PC-9 (cell line): ENCODE measurements around the gene KCNJ15. TPM values are rescaled to one million over a fixed set of nuclear protein-coding genes. Genes with fewer than 3 reads are reported as not detected.

ENCODE experiments used
- BruUV-seq: library from RNA; stranded (reverse); fragments of 400-500 nt; replicated peaks from 2 replicates; lab custom pipeline; 2021; lab: Mats Ljungman, UMichigan
- CTCF ChIA-PET: fragments of 300-600 bp; sonication (Branson Sonifier 250); formaldehyde crosslinking; loops from one replicate; lab custom pipeline; 2022; ENCODE audit warnings: antibody characterized with exemption; lab: Charles Lee
- POLR2A ChIA-PET: fragments of 300-600 bp; sonication (Branson Sonifier 250); formaldehyde crosslinking; loops from one replicate; lab custom pipeline; 2022; ENCODE audit warnings: antibody characterized with exemption; ENCODE audit not compliant: unreplicated experiment; lab: Charles Lee
- DNase-seq, 2 experiments: peaks; one replicate each; pipeline versions ENCODE4 v3.0.0 to v3.0.0-alpha.2; 2015 to 2022; ENCODE audit warnings: mixed read lengths in 1 of 2
- H2AFZ ChIP-seq: fragments of 200-600 bp; sonication (generic); 2 replicates; pipeline ENCODE4 v1.8.1; 2017; ENCODE audit warnings: antibody characterized with exemption
- H3F3A ChIP-seq: fragments of 200-600 bp; sonication (generic); 2 replicates; pipeline ENCODE4 v1.8.1; 2017; ENCODE audit warnings: antibody characterized with exemption, mild to moderate bottlenecking, low read depth; ENCODE audit not compliant: insufficient read depth
- H3K27ac ChIP-seq: fragments of 200-600 bp; sonication (generic); 2 replicates; pipeline ENCODE4 v1.6.1; 2016; ENCODE audit warnings: mixed run types
- H3K27me3 ChIP-seq: fragments of 200-600 bp; sonication (generic); 2 replicates; pipeline ENCODE4 v1.6.1; 2016; ENCODE audit warnings: low read depth, mixed run types; ENCODE audit not compliant: insufficient read depth
- H3K36me3 ChIP-seq: fragments of 200-600 bp; sonication (generic); 2 replicates; pipeline ENCODE4 v1.6.1; 2016; ENCODE audit warnings: low read depth, mixed run types
- H3K4me1 ChIP-seq: fragments of 200-600 bp; sonication (generic); replicated peaks from 2 replicates; pipeline ENCODE4 v1.6.1; 2016; ENCODE audit warnings: mixed run types; ENCODE audit not compliant: insufficient read depth
- H3K4me2 ChIP-seq: fragments of 200-600 bp; sonication (generic); 2 replicates; pipeline ENCODE4 v1.6.1; 2017; ENCODE audit warnings: mixed run types
- H3K4me3 ChIP-seq: fragments of 200-600 bp; sonication (generic); 2 replicates; pipeline ENCODE4 v1.6.1; 2016; ENCODE audit warnings: mixed run types
- H3K79me2 ChIP-seq: fragments of 200-600 bp; sonication (generic); 2 replicates; pipeline ENCODE4 v1.6.1; 2017; ENCODE audit warnings: low read depth, mixed run types
- H3K9me2 ChIP-seq: fragments of 200-600 bp; sonication (generic); 2 replicates; pipeline ENCODE4 v1.8.1; 2017; ENCODE audit warnings: mild to moderate bottlenecking; ENCODE audit not compliant: insufficient read depth
- H3K9me3 ChIP-seq: fragments of 200-600 bp; sonication (generic); 2 replicates; pipeline ENCODE4 v1.8.1; 2016; ENCODE audit warnings: low read depth; ENCODE audit not compliant: insufficient read depth
- H4K20me1 ChIP-seq: fragments of 200-600 bp; sonication (generic); 2 replicates; pipeline ENCODE4 v1.8.1; 2017; ENCODE audit not compliant: insufficient read depth
- CTCF ChIP-seq: fragments of 200-600 bp; sonication (generic); conservative IDR thresholded peaks from 2 replicates; pipeline ENCODE4 v1.6.1; 2017; ENCODE audit warnings: mixed run types, antibody characterized with exemption, mild to moderate bottlenecking, moderate library complexity
- EZH2 ChIP-seq: fragments of 200-600 bp; sonication (generic); IDR thresholded peaks from 2 replicates; pipeline ENCODE4 v1.8.0; 2017; ENCODE audit warnings: antibody characterized with exemption, low read depth
- intact Hi-C: fragments of 100-400 bp; cut with micrococcal nuclease; formaldehyde crosslinking; loops from one replicate; pipeline ENCODE4 v1.10.0; 2022; ENCODE audit not compliant: unreplicated experiment
- total RNA-seq: library from RNA; stranded (reverse); gene quantifications from 2 replicates; pipeline ENCODE4 v1.2.3, GENCODE V29; 2021

The KCNJ15 gene
- total RNA-seq, 1 experiment from 2014 or later, result not detected

DNA sequence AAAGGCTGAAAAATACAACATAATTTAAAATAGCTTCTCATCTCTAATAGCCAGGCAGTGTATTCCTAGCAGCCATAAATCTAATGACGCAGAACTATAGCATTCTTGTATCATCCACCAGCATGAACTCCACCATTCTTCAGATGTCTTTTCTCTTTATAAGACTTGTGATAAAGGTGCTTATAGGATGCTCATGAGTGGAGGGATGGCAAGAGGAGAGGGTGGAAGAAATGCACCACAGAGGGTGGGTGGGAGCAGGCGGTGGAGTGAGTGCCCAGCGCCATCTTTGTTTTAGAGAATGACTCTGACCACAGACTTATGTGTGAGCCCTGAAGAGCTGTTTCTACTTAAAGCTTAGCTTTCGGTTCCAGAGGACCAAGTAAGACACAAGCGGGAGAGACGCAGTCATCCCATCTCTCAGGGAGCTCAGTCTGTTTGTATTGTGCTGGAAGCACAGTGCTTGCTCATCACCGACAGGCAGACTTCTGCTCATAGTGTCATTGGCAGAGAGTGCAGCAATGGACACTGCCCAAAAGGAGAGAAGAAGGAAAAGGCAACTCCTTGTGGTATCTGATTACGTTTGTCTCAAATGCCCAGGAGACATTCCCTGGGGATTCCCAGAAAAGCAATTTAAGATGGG lies 65.6 kb downstream of the KCNJ15 start:
- no peak overlapping the region for H3K27ac ChIP-seq
- ChIA-PET POLR2A (no interaction called here), CTCF (no interaction called here)

GRCh38 chr21:38323721-38324531 lies 67.1 kb downstream of the KCNJ15 start:
- no peaks in the 10 kb centered on the region for H3K27me3 ChIP-seq
- no peak overlapping the region for H3K4me2 ChIP-seq
- no peaks in the 10 kb centered on the region for H3K9me3 ChIP-seq
- POLR2A ChIA-PET, result no interaction called here
- H3K27ac ChIP-seq, result no peak overlapping the region
- no peaks in the 10 kb centered on the region for H3F3A ChIP-seq
- BruUV-seq, result no TSS peak
- CTCF ChIA-PET, result no interaction called here
- no peak for TF ChIP-seq EZH2
- TF ChIP-seq CTCF, result no peak
- no peaks in the 10 kb centered on the region for H3K9me2 ChIP-seq
- intact Hi-C loops, result no loop called here
- no peak for DNase-seq
- H3K4me1 ChIP-seq, result no peaks in the 10 kb centered on the region
- no peaks in the 10 kb centered on the region for H3K36me3 ChIP-seq
- no peak overlapping the region for H3K4me3 ChIP-seq
- H2AFZ ChIP-seq, result no peak overlapping the region
- no peaks in the 10 kb centered on the region for H4K20me1 ChIP-seq
- H3K79me2 ChIP-seq, result no peaks in the 10 kb centered on the region

More for the DNA sequence above, 65.6 kb downstream of the KCNJ15 start:
- Histone ChIP-seq H3K9me3 (no peaks in the 10 kb centered on the region), H4K20me1 (no peaks in the 10 kb centered on the region), H3K79me2 (no peaks in the 10 kb centered on the region), H3K4me2 (no peak overlapping the region), H2AFZ (no peak overlapping the region), H3K36me3 (no peaks in the 10 kb centered on the region), H3F3A (no peaks in the 10 kb centered on the region), H3K9me2 (no peaks in the 10 kb centered on the region), H3K27me3 (no peaks in the 10 kb centered on the region), H3K4me1 (no peaks in the 10 kb centered on the region), H3K4me3 (no peak overlapping the region)
- DNase-seq, result no peak
- no TSS peak for BruUV-seq
- no peak for TF ChIP-seq CTCF
- no peak for TF ChIP-seq EZH2
- intact Hi-C loops, result no loop called here

DNA sequence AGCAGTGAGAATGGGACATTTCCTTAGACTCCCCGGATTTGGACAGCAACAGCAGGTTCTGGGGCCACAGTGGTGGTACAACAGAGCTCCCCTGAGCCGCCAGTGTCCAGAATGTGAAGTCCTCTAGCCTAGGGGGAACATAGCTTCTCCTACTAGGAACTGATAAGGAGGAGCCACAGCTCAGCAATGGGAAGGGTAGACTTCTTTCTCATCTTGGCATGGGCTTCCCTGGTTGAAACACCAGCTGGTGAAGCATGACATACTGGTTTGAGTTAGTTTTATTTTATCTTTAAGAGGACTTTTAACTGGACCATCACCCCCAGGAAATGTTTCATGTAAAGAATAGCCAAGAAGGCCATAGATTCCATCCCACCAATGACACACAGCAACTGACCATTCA lies 68.4 kb downstream of the KCNJ15 start:
- H3K4me1 ChIP-seq, result no peaks in the 10 kb centered on the region
- DNase-seq, result no peak
- ChIA-PET POLR2A (no interaction called here), CTCF (no interaction called here)
- intact Hi-C loops, result no loop called here
- no peak overlapping the region for H2AFZ ChIP-seq
- H3K36me3 ChIP-seq, result no peaks in the 10 kb centered on the region
- no peaks in the 10 kb centered on the region for H3F3A ChIP-seq
- no peaks in the 10 kb centered on the region for H3K9me3 ChIP-seq
- H3K4me2 ChIP-seq, result no peak overlapping the region
- no peak overlapping the region for H3K4me3 ChIP-seq
- TF ChIP-seq CTCF (no peak), EZH2 (no peak)
- no peaks in the 10 kb centered on the region for H4K20me1 ChIP-seq
- BruUV-seq, result no TSS peak
- H3K27ac ChIP-seq, result no peak overlapping the region
- no peaks in the 10 kb centered on the region for H3K79me2 ChIP-seq
- no peaks in the 10 kb centered on the region for H3K27me3 ChIP-seq
- H3K9me2 ChIP-seq, result no peaks in the 10 kb centered on the region
